NCI-H2107 (cell line): Measurements from ENCODE around the gene PKP1.

ENCODE experiments used
- DNase-seq: peaks from one replicate; lab custom pipeline; 2025; lab: John Stamatoyannopoulos, UW

PKP1 gene

DNA sequence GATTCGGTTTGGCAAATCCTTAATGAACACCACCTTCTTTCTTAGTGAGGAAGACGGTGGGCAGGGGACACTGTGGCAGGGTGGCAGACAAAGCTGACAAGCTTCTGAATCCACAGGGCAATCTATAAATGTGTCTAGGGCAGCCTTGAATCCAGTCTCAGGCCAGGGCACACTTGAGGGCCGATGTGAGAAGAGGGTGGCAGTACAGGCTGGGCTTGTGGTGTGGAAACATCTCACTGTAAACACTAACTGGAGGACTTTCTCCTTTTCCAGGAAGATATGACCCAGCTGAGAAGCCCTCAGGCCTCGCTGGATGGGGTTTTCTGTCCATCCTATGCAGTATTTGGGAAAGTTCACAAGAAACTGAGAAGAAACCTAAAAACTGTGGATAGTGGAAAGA, 46.5 kb downstream of the PKP1 start:
- no peak for DNase-seq

- no peak for DNase-seq
Observed at GRCh38 chr1:201330541-201330940, 47.2 kb downstream of the PKP1 start.

DNA sequence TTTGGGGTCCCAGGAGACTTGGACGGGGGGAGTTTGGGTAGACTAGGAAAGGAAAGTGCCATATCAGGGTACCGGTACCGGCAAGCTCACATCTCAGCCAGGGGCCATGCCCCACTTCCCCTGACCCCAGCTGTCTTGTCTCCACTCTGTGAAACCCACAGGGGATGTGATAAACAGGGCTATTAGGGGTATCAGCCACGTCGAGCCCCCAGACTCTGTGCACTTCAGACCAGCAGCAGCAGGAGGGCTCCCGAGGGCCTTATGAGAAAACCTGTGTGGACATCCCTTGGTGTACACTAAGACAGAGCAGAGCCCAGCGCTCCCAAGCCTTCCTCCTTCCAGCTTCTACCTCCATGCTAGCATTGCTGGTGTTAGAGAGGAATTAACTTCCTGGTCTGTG, 47.9 kb downstream of the PKP1 start:
- DNase-seq, result no peak

GRCh38 chr1:201332021-201332420, 48.7 kb downstream of the PKP1 start:
- no peak for DNase-seq

GRCh38 chr1:201332616-201333335, 49.5 kb downstream of the PKP1 start:
- no peak for DNase-seq

DNA sequence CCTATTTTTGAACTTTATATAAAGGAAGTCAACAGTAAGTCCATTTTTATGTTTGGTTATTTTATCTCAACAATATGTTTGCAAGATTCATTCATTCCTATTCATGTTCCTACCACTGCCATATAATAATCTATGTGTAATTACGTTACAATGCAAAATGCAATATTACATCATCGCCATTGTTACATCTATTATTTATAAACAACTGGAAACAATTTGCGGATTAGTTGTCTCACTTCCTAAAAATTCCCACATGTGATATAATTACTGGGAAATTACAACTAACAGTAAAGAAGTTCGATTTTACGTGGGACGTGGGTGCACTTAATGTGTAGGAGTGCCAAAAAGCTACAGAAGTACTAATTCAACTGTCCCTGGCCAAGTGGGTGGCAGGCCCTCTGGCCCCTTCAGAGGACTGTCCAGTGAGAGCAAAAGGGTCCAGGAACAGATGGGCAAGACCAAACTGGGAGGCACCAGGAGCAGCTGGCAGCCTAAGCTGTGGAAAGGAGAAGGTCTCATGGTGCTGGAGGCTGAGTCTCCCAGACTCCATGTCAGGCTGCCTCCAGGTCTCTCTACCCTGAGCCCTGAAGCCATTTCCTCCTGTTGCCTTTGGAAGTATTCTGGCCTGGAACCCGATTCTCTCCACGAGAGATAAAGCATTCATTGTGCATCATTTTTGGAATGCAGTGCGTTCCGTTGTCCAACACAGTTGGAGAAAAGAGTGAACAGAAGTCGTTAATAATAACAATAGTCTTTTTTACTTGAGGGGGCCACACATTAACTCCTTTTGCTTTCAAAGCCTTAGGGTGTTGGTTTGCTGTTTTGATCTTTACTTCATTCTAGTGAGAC, 51.2 kb downstream of the PKP1 start:
- no peak for DNase-seq

DNA sequence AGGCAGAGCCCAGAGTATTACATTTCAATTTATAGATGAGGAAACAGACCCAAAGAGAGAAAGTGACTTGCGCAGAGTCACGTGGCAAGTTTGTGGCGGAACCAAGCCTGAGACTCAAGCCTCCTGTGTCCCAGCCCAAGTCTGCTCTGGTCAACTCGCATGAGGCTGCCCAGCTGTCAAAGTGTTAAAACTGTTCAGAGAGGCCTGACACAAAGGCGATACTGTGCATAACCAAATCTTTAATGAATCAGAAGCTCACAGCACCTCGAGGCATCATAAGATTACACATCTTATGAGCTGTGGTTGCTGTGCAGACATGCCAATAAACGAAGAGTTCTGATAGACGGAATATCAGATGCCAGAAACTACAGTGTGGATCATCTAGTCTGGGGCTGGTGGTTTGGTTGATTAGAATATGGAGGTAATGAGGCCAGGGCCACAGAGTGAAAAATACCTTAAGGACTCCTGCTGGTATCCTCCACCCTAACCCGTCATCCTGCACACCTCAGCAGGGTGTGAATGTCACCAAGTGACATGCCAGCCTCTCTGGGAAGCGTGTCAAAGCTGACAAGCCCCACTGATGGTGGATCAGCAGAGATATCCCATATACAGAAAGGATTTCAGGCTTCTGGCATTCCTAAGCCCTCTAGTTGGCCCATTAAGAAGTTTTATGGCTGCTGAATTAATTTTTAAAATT, 52.0 kb downstream of the PKP1 start:
- DNase-seq, result no peak

DNA sequence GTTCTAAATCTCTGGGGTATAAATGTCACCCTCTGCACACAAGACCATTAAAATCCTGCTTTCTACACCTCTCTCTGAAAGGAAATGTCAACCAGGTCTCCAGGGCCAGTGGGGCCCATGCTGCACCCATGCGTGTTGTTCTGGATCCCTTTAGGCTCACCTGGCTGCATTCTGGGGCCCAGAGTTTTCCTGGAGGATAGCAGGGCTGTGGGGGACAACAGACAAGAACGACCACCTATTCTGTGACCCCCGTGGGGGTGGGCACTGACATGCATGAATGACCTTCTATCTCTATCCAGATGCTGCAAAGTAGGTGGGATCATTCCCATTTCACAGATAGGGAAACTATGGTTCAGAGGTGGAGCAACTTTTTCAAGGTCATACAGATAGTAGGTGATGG, 52.6 kb downstream of the PKP1 start:
- DNase-seq, result no peak

DNA sequence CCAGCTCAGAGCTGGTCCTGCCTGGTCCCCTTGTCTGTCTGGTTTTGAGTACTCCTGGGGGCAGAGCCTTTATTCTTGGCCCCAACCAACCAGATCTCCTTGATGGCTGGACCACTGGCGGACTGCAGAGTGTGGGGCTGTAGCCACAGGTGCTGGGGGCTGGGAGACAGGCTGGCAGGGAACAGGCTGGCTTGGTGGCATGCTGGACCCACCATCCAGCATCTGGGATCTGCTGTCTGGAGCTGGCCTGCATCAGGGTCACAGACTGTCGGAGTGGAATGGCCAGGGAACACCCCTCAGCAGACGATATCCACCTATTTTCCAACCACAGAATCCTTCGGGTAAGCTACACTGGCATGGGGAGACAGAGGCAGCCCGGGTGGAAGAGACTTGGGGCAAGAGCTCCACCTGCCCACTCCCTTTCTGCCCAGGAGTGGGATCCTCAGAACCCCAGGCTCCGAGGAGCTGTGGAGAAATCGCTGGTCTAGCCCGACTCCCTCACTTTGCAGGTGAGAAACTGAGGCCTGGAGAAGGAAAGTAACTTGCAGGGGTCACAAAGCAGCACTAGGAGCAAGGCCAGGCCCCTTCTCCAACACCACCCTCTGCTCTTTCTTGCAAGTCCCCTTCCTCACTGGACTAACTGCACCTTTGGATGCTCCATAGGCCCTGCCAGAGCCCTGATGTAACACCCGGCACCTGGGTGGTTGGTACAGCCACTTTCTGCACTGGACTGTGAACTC, 53.6 kb downstream of the PKP1 start:
- DNase-seq, result no peak

DNA sequence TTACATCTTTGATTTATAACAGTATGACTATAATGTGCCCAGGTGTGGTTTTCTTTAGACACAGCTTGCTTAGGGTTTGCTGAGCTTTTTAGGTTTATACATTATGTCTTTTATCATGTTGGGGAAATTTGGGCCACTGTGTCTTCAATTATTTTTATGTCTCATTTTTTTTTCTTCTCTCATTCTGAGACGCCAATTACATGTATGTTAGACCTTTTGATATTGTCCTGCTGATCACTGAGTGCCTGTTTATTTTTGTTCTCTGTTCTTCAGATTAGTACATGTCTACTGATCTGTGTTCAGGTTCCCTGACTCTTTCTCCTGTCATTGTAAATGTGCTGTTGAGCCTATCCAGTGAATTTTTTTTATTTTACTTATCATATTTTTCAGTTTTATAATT, 58.1 kb downstream of the PKP1 start:
- no peak for DNase-seq

GRCh38 chr1:201344206-201345080, 61.1 kb downstream of the PKP1 start:
- DNase-seq, result no peak

- no peak for DNase-seq
Observed at GRCh38 chr1:201345081-201345355, 61.7 kb downstream of the PKP1 start.

DNA sequence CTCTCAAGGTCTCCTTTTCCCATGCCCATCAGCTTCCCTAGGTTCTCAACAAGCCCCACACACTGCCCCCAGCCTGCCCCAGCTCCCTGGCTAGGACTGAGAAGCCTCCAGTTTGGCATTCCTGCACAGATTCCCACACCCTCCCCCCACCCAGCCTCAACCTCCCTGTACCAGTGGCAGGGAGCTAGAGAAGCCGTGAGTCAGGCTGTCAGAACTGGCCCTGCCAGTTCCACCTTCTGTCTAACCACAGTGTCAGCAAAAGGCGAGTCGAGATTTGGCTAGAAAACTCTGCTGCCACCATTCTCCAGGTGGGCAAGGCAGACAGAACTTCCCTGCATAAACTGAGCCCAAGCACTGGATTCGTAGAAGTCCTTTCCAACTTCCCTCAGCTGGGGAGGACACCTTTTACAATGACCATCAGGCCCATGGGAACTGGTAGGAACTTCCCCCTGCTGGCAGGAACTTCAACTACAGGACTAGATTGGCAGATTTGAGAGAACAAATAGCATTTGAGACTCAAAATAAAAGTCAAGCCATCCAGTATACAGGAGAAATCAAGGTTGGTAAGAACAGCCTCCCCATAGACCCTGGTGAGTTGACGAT, 63.1 kb downstream of the PKP1 start:
- DNase-seq, result no peak

DNA sequence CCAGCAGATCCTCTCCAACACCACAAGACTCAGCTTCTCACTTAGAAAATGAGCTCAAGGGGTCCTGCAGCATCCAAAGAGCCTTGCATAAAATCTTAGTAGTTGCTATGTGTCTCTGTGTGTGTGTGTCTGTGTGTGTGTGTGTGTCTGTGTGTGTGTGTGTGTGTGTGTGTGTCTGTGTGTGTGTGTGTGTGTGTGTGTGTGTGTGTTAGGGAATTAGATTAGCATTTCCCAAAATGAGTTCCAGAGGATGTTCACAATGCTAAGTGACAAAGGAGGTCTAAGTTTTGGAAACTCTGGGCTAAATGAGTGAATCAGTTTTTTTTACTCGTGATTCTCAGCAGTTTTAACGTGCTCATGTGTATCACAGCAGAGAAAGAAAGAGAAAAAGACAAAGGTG, 63.7 kb downstream of the PKP1 start:
- no peak for DNase-seq

DNA sequence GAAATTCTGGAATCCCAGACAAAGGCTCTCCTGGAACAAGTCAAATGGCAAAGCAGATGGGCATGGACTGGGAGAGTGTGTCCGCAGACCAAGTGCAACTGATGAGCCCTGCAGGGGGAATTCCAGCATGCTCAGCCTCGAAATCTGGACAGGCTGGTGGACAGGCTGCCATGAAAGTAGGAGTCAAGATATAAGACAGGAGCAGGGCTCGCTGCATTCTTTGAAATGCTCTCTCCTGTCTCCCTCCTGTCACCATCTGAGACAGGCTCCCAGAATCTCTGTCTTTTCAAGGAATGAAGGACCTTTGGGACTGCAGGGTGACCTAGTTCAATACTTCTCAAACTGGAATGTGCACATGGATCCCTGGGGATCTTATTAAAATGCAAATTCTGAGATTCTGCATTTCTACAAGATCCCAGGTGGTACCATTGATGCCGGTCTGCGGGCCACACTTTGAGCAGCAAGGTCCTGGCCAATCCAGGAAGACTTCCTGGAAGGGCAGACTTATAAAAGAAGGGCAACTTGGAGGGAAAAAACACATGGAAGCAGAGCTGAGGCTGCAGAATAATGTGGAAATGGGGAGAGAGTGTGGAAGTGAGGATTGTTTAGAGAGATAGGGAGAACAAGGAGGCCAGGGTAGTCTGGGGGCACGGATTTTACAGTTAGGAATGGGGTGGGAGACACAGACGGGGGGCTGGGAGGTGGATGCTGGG, 64.3 kb downstream of the PKP1 start:
- DNase-seq, result no peak

DNA sequence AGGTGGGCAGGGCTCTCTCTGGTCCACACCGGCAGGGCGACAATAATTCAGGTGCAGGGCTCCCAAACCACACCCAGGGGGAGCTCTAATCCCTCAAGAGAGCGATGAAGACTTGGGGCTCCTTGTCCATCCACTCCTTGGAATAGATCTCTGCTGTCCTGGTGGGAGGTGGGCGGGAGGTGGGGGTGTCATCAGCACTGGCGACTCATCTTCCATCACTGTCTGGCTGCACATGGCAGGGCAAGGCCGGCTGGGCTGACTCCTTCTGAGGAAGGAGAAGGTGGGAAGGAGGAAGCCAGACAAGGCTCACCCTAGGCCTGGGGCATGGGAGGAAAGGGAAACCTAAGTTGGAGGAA, 64.9 kb downstream of the PKP1 start:
- peak; percentile 31 for DNase-seq

GRCh38 chr1:201349092-201349491, 65.8 kb downstream of the PKP1 start:
- no peak for DNase-seq

DNA sequence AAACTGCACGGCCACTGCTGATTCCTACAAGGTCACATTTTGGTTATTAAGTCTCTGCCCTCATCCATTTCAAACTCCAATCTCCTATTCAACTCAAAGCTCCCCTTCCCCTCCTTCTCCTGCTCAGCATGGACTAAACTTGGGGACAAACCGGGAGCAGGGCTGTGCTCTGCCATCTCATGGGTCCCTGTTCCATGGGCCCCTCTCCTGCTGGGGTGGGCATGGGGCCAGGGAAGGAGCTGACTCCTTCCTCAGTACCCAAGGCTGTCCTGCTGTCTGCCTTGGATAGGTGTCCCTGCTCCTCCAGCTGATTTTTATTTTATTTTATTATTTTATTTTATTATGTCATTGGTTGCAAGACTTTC, 67.0 kb downstream of the PKP1 start:
- DNase-seq, result no peak

- no peak for DNase-seq
Observed at GRCh38 chr1:201350884-201351283, 67.6 kb downstream of the PKP1 start.

GRCh38 chr1:201351617-201352016, 68.3 kb downstream of the PKP1 start:
- no peak for DNase-seq
